Activated naive CD8-positive, alpha-beta T cell treated with anti-CD3 and anti-CD28 coated beads, Interleukin-2, amount 50 U/mL, for 24 hours (primary cell): ENCODE results near the gene LRRIQ1.
"Not testable (repeated sequence)": the region's sequence is repeated elsewhere in the genome, so short reads cannot be mapped to it uniquely, and the experiment has no call there.

ENCODE experiments used
- ATAC-seq: fragments of 150-1000 bp; cut with Tn5 transposase; one replicate; pipeline ENCODE4 v1.10.0; 2021
- DNase-seq: peaks from one replicate; pipeline ENCODE4 v3.0.0; 2021
- H3K27ac Mint-ChIP-seq: one replicate; pipeline ENCODE4 v1.8.0; 2021; ENCODE audit warnings: mild to moderate bottlenecking, mixed read lengths
- H3K27me3 Mint-ChIP-seq: one replicate; pipeline ENCODE4 v1.8.0; 2021; ENCODE audit warnings: mixed read lengths
- H3K36me3 Mint-ChIP-seq: one replicate; pipeline ENCODE4 v1.8.0; 2021; ENCODE audit warnings: low read depth, mixed read lengths
- H3K4me1 Mint-ChIP-seq: one replicate; pipeline ENCODE4 v1.8.0; 2021; ENCODE audit warnings: mixed read lengths
- H3K4me3 Mint-ChIP-seq: one replicate; pipeline ENCODE4 v1.8.0; 2021; ENCODE audit warnings: mild to moderate bottlenecking, moderate library complexity, mixed read lengths
- H3K9me3 Mint-ChIP-seq: one replicate; pipeline ENCODE4 v1.8.0; 2021; ENCODE audit warnings: mixed read lengths

The LRRIQ1 gene

GRCh38 chr12:85188619-85189018 lies 152.5 kb downstream of the LRRIQ1 start:
- Mint-ChIP-seq H3K27ac (no peak overlapping the region), H3K4me1 (no peaks in the 10 kb centered on the region), H3K36me3 (no peaks in the 10 kb centered on the region), H3K9me3 (no peaks in the 10 kb centered on the region), H3K4me3 (no peak overlapping the region), H3K27me3 (no peaks in the 10 kb centered on the region)
- no peak for DNase-seq
- ATAC-seq = no peak

GRCh38 chr12:85190728-85191127 lies 154.6 kb downstream of the LRRIQ1 start:
- no peak overlapping the region for H3K4me3 Mint-ChIP-seq
- ATAC-seq (no peak), DNase-seq (no peak)
- H3K27ac Mint-ChIP-seq = no peak overlapping the region
- H3K4me1 Mint-ChIP-seq = no peaks in the 10 kb centered on the region
- no peaks in the 10 kb centered on the region for H3K36me3 Mint-ChIP-seq
- no peaks in the 10 kb centered on the region for H3K9me3 Mint-ChIP-seq
- H3K27me3 Mint-ChIP-seq = no peaks in the 10 kb centered on the region

GRCh38 chr12:85203809-85204208 lies 167.7 kb downstream of the LRRIQ1 start:
- not testable (repeated sequence) for H3K4me1 Mint-ChIP-seq, H3K27me3 Mint-ChIP-seq, H3K27ac Mint-ChIP-seq, H3K36me3 Mint-ChIP-seq, H3K4me3 Mint-ChIP-seq, DNase-seq, ATAC-seq
- peaks cover 24% of the 10 kb centered on the region for H3K9me3 Mint-ChIP-seq

- DNase-seq = no peak
- no peaks in the 10 kb centered on the region for H3K27me3 Mint-ChIP-seq
Observed at GRCh38 chr12:85206543-85206942, 170.4 kb downstream of the LRRIQ1 start.

GRCh38 chr12:85224339-85224738 lies 188.2 kb downstream of the LRRIQ1 start:
- H3K9me3 Mint-ChIP-seq, H3K27ac Mint-ChIP-seq, H3K36me3 Mint-ChIP-seq, DNase-seq, H3K27me3 Mint-ChIP-seq, H3K4me3 Mint-ChIP-seq, H3K4me1 Mint-ChIP-seq, ATAC-seq: not testable (repeated sequence)

More at GRCh38 chr12:85206543-85206942, 170.4 kb downstream of the LRRIQ1 start:
- Mint-ChIP-seq H3K36me3 (no peaks in the 10 kb centered on the region), H3K9me3 (peaks cover 18% of the 10 kb centered on the region), H3K4me3 (no peak overlapping the region), H3K27ac (no peak overlapping the region), H3K4me1 (no peaks in the 10 kb centered on the region)
- ATAC-seq = no peak

- no peaks in the 10 kb centered on the region for H3K9me3 Mint-ChIP-seq
- DNase-seq (no peak), ATAC-seq (no peak)
- H3K27me3 Mint-ChIP-seq = no peaks in the 10 kb centered on the region
- no peak overlapping the region for H3K27ac Mint-ChIP-seq
- H3K4me3 Mint-ChIP-seq = no peak overlapping the region
- no peaks in the 10 kb centered on the region for H3K4me1 Mint-ChIP-seq
- no peaks in the 10 kb centered on the region for H3K36me3 Mint-ChIP-seq
Observed at GRCh38 chr12:85225501-85225900, 189.3 kb downstream of the LRRIQ1 start.

GRCh38 chr12:85237327-85237726 lies 201.2 kb downstream of the LRRIQ1 start:
- H3K27me3 Mint-ChIP-seq = no peaks in the 10 kb centered on the region
- no peak for DNase-seq
- H3K9me3 Mint-ChIP-seq = no peaks in the 10 kb centered on the region
- H3K4me1 Mint-ChIP-seq = no peaks in the 10 kb centered on the region
- no peaks in the 10 kb centered on the region for H3K36me3 Mint-ChIP-seq
- no peak for ATAC-seq
- no peak overlapping the region for H3K27ac Mint-ChIP-seq
- no peak overlapping the region for H3K4me3 Mint-ChIP-seq

GRCh38 chr12:85244561-85244960 lies 208.4 kb downstream of the LRRIQ1 start:
- Mint-ChIP-seq H3K27ac (no peak overlapping the region), H3K9me3 (no peaks in the 10 kb centered on the region), H3K36me3 (no peaks in the 10 kb centered on the region), H3K27me3 (no peaks in the 10 kb centered on the region), H3K4me3 (no peak overlapping the region), H3K4me1 (no peaks in the 10 kb centered on the region)
- ATAC-seq (no peak), DNase-seq (no peak)

GRCh38 chr12:85253853-85254252 lies 217.7 kb downstream of the LRRIQ1 start:
- no peak overlapping the region for H3K27ac Mint-ChIP-seq
- no peak for ATAC-seq
- no peak for DNase-seq
- H3K4me1 Mint-ChIP-seq = no peaks in the 10 kb centered on the region
- H3K36me3 Mint-ChIP-seq = no peaks in the 10 kb centered on the region
- no peak overlapping the region for H3K4me3 Mint-ChIP-seq
- H3K27me3 Mint-ChIP-seq = no peaks in the 10 kb centered on the region
- no peaks in the 10 kb centered on the region for H3K9me3 Mint-ChIP-seq

- Mint-ChIP-seq H3K27me3 (no peaks in the 10 kb centered on the region), H3K27ac (no peak overlapping the region), H3K9me3 (no peaks in the 10 kb centered on the region), H3K4me3 (no peak overlapping the region), H3K4me1 (no peaks in the 10 kb centered on the region), H3K36me3 (no peaks in the 10 kb centered on the region)
- no peak for ATAC-seq
- no peak for DNase-seq
Observed at GRCh38 chr12:85257671-85258070, 221.5 kb downstream of the LRRIQ1 start.

- no peaks in the 10 kb centered on the region for H3K36me3 Mint-ChIP-seq
- no peak overlapping the region for H3K27ac Mint-ChIP-seq
- H3K9me3 Mint-ChIP-seq = no peaks in the 10 kb centered on the region
- H3K4me3 Mint-ChIP-seq = no peak overlapping the region
- DNase-seq (no peak), ATAC-seq (no peak)
- H3K4me1 Mint-ChIP-seq = no peaks in the 10 kb centered on the region
- H3K27me3 Mint-ChIP-seq = no peaks in the 10 kb centered on the region
Observed at GRCh38 chr12:85260447-85260846, 224.3 kb downstream of the LRRIQ1 start.

GRCh38 chr12:85260896-85261295 lies 224.7 kb downstream of the LRRIQ1 start:
- H3K4me3 Mint-ChIP-seq = no peak overlapping the region
- H3K27ac Mint-ChIP-seq = no peak overlapping the region
- ATAC-seq (no peak), DNase-seq (no peak)
- no peaks in the 10 kb centered on the region for H3K4me1 Mint-ChIP-seq
- H3K36me3 Mint-ChIP-seq = no peaks in the 10 kb centered on the region
- no peaks in the 10 kb centered on the region for H3K27me3 Mint-ChIP-seq
- no peaks in the 10 kb centered on the region for H3K9me3 Mint-ChIP-seq

- no peak overlapping the region for H3K27ac Mint-ChIP-seq
- ATAC-seq = no peak
- no peaks in the 10 kb centered on the region for H3K4me1 Mint-ChIP-seq
- no peaks in the 10 kb centered on the region for H3K36me3 Mint-ChIP-seq
- no peaks in the 10 kb centered on the region for H3K27me3 Mint-ChIP-seq
- no peak for DNase-seq
- H3K4me3 Mint-ChIP-seq = no peak overlapping the region
- H3K9me3 Mint-ChIP-seq = no peaks in the 10 kb centered on the region
Observed at GRCh38 chr12:85266356-85266755, 230.2 kb downstream of the LRRIQ1 start.

GRCh38 chr12:85273381-85274314 lies 237.5 kb downstream of the LRRIQ1 start:
- Mint-ChIP-seq H3K4me3 (no peak overlapping the region), H3K36me3 (no peaks in the 10 kb centered on the region), H3K9me3 (peaks cover 3% of the 10 kb centered on the region), H3K27ac (no peak overlapping the region), H3K4me1 (peaks cover 6% of the 10 kb centered on the region), H3K27me3 (peaks cover 43% of the 10 kb centered on the region)
- ATAC-seq (peak; percentile 40), DNase-seq (no peak)

GRCh38 chr12:85274315-85274651 lies 238.1 kb downstream of the LRRIQ1 start:
- ATAC-seq = no peak
- no peak overlapping the region for H3K4me3 Mint-ChIP-seq
- H3K27ac Mint-ChIP-seq = no peak overlapping the region
- no peaks in the 10 kb centered on the region for H3K36me3 Mint-ChIP-seq
- DNase-seq = no peak
- H3K27me3 Mint-ChIP-seq = peaks cover 46% of the 10 kb centered on the region
- H3K9me3 Mint-ChIP-seq = peaks cover 3% of the 10 kb centered on the region
- peaks cover 6% of the 10 kb centered on the region for H3K4me1 Mint-ChIP-seq
